IPS-NIHi7 (cell line): Measurements from ENCODE around the gene TATDN2.
"Not testable (repeated sequence)": the region's sequence is repeated elsewhere in the genome, so short reads cannot be mapped to it uniquely, and the experiment has no call there.

Source experiments
- DNase-seq: peaks from one replicate; pipeline ENCODE4 v3.0.0; 2012; ENCODE audit warnings: mixed read lengths; ENCODE audit errors: extremely low spot score

Gene TATDN2

DNA sequence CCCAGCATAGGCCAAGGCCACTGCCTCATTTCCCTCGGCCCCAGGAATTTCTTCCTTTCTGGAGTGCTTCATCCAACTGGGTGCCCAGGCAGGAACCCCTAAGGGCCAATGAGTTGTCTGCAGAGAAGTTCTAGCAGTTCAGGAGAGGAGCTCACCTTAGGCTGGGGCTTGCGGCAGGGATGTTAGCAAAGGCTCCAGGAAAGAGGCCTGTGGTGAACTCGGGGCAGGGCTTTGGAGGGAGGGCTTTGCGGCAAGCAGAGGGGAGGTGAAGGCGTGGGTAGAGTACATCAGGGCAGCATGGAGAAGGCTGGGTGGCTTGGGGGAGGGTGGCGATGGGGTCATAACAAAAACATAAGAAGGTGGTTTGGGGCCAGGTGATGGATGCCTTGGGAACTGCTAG lies 43.4 kb downstream of the TATDN2 start:
- no peak for DNase-seq

DNA sequence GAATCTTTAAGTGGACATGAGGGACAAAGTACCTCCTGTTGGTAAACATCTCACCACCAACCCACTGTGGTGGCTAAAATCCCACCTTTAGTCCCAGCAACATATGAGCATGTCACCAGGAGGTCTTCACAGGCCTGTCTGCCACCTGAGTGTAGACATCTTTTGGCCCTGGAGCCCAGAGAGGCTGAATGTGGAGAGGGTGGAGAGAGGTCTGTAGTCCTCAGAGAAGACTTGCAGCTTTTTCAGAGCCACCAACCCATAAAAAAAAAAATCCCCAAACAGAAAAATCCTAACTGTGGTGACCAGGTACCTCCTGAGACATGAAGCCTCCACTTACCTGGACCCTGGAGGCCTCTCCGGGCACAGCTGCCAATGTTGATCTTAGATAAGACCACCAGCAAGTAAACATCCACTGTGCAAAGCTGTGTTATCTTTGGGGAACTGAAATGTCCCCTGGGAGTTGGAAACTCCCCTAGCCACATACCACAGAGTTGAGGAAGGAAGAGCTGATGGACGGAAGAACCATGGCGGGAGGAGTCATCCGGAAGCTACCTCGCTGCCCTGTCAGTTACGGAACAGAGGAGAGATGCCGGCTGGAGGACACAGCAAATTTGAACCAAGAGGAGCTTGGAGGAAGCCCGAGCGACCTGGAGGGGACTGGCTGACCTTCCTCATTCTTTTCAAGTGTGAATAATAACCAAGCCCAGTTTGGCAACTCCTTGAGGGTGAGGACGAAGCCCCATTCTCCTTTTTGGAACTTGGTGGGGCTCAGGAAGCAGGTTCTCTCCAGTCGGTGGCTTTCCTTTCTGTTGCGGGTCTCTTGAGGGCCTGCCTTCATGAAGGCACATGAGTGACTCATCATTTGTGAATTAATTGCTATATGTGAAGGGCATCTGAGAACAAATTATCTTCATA lies 44.5 kb downstream of the TATDN2 start, which contains the start of gene GHRL:
TSS of gene GHRL (minus strand) at position 443 of the 915 bp plus-strand sequence. CDS start 2,767 bp downstream, outside the sequence.
- DNase-seq: no peak

DNA sequence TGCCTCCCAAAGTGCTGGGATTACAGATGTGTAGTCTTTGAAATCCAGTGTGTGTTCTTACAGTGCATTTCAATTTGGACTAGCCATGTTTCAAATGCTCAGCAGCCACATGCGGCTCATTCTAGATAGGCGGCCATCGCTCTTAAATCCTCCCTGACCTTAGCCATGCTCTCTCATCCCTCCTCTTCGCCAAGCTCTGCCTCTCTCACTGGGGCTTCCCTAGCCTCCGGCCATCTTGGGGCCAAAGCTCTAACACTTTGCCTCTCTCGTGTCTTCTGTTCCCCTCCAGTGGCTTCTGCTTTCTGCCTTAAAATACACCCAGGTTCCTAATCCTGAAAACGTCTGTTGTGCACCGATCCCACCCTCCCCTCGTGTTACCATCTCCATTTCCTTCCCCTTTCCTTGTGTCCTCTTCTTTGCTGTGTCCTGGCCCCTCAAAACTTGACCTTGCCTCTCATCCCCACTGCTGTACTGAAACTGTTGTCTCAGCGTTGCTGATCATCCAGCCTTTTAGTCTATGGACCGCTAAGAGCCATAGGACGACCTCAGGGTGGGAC lies 45.8 kb downstream of the TATDN2 start:
- DNase-seq: no peak

DNA sequence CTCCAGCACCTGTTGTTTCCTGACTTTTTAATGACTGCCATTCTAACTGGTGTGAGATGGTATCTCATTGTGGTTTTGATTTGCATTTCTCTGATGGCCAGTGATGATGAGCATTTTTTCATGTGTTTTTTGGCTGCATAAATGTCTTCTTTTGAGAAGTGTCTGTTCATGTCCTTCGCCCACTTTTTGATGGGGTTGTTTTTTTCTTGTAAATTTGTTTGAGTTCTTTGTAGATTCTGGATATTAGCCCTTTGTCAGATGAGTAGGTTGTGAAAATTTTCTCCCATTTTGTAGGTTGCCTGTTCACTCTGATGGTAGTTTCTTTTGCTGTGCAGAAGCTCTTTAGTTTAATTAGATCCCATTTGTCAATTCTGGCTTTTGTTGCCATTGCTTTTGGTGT lies 49.8 kb downstream of the TATDN2 start:
- DNase-seq: not testable (repeated sequence)

DNA sequence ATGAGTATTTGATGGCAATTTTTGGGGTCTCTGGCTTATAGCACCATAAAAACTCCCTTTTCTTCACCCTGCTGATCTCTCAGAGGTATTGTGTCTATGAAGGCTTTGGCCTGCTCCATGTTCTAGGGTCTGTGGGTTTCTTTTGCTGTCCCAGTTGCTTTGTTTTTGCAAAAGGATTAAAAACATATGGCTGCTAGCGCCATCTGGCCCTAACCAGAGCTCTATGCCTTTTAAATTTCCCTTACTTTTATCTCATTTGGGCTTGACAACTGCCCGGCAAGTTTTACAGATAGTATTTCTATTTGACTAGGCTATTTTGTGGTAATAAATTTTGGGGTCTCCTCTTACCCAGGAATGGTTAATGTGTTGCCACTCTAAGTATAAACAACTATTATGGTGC lies 50.9 kb downstream of the TATDN2 start:
- DNase-seq: no peak

DNA sequence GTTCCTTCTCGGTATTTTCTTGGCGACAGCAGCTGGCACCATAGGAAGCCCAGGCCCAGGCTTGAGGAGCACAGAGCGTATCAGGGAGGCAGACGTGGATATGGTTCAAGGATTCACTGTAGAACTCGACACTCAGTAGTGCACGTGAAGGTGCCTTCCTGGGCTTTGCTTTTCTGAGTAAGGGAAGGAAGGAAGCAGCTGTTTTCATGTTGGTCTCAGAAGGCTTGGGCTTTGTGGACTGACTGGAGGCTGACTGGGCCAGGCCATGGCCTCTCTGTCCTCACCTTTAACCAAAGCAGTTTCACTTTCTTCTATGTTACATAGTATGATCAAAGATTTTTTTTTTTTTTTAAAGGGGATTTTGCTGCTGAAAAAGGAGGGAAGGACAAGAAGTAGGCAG lies 51.4 kb downstream of the TATDN2 start:
- DNase-seq: no peak

DNA sequence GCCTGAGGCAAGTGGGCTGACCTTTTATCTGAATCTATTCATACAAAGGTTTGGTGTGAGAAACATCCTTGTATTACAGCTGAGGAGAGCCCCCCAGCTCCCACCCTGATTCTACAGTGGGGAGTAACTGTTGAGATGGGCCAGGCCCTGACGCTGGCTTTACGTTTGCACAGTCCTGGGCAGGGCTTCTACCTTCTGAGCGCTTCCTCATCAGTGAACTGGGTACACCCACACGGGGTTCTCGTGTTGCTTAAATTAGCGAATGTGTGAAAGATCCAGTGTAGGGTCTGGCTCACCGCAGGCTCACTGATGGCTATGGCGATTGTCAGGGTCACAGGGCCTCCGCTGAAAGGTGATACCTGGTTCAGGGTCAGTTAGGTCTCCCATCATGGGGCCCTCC lies 51.8 kb downstream of the TATDN2 start:
- no peak for DNase-seq

DNA sequence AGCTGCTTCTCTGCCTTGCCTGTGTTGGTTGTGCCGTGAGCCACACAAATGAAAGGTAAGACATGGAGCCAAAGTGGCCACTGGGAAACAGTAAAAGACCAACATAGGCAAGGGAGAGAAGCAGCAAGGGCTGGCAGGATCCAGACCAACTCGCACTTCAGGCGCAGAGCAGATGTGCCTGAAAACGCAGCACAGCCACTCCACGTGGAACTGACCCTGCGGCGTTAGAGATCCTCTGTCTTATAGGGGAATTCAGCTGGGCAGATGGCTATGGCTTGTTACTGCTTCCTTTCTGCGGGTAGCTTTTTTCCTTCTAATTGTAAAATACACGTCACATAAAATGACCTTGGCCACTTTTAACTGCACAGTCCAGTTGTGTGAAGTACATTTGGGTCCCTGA lies 54.8 kb downstream of the TATDN2 start:
- DNase-seq: no peak

DNA sequence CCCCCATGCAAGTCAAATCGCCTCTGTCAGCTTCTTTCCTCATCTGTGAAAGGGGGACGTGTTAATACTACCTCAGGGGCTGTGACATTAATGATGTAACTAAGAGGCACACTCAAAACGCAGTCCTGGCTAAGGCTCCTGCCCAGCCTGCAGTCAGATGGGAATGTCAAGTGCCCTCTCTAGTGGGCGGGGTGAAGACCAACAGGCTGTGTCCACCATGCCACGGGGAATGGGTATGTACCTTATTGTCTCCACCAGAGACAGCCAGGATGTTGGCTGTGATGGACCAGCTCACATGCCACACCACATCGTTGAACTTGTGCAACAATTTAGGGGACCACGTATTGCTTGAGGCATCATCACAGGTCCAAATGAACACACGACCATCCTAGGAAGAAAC lies 55.5 kb downstream of the TATDN2 start:
- no peak for DNase-seq

DNA sequence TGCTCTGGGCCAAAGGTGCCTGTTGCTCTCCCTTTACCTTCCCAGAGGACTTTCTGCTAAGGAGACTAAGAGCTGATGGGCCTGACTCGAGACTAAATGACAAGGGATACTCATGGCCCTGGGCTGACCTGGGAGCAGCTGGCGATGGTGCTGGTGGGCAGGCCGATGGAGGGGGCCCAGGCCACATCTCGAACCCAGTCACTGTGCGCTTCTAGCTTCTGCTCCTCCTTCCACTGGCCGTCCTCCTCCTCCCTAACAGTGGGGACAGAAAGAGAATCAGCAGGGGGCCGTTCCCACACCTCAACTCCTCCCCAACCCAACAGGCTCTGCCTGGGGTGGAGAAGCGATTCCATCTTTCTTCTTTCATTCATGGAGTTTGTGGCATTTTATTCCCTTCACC lies 56.6 kb downstream of the TATDN2 start:
- no peak for DNase-seq

DNA sequence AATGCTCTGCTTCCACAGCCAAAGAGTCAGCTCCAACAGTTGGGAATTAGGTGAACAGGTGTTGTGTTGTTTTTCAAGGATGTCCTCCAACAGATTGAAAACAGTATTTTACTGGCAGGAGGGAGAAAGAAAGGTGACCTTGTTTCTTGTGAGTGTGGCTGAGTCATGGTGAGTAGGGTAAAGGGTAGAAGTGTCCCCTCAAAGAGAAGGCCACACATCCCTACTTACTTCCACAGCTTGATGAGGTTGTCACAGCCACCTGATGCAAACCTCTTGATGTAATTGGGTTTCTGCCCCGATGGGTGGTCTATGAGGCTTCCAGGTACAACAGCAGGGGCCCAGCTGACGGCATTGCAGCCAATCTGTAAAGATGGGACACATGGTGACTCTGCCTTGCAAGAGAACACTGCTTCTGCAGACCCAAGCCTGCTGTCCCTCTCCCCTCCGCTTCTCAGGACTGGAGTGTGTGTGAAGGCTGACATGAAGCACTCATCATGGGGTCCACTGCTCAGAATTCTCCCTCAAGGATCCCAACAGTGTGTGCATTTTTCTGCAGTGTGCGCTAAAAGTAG lies 57.2 kb downstream of the TATDN2 start:
- DNase-seq: no peak

DNA sequence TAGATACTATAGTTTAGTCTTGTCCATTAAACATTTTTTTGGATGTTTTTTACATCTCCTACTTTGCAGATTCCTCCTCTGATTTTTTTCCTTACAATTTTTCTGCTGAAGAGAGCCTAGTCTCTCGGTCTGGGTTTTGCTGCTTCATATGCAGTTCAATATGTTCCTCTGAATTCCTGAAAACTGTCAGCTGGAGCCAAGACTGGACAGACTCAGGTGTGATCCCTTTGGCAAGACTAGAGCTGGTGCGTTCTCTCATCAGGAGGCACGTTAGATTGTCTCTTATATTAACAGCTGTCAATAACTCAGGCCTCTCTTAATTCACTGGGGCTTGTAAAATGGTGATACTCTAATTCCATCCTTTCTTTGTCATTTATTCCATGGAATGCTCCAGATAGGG lies 57.9 kb downstream of the TATDN2 start:
- no peak for DNase-seq

DNA sequence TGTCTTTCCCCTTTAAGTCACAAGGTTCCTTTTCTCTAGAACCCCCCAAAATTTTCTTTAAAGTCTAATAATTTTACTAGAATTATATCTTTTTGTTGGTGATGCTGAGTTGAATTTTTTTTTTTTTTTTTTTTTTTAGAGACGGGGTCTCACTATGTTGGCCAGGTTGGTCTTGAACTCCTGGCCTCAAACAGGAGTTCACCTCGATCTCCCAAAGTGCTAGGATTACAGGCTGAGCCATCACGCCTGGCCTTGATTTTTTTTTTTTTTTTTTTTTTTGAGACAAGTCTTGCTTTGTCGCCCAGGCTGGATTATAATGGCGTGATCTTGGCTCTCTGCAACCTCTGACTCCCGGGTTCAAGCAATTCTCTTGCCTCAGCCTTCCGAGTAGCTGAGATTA lies 60.4 kb downstream of the TATDN2 start:
- DNase-seq: no peak

DNA sequence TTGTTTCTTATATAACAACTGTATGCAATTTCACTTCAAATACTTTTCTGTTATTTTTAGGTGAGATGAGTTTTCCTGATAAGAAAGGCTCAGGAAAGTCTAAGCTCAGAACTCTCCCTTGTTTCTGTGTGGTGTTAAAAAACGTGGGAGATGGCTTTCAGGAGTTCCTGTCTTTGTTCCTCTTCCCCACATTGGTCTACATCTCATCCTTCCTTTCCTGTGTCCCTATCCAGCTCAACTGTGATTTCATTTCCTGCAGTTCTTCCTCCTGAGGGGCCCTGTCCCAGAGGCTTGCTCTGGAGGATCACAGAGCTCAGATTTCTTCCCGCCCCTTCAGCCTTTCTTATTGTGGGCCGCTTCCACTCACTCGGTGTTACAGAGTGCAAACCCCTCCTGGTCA lies 61.5 kb downstream of the TATDN2 start:
- DNase-seq: no peak

DNA sequence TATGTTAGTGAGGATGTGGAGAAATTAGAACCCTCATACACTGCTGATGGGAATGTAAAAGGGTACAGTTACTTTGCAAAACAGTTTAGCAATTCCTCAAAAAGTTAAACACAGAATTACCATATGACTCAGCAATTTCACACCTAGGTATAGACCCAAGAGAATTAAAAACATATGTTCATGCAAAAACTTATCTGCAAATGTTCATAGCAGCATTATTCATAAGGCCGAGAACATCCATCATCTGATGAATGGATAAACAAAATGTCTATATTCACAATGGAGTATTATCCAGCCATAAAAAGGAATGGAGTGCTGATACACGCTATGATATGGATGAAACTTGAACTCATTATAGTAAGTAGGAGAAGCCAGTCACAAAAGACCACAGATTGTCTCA lies 62.3 kb downstream of the TATDN2 start:
- DNase-seq: no peak

DNA sequence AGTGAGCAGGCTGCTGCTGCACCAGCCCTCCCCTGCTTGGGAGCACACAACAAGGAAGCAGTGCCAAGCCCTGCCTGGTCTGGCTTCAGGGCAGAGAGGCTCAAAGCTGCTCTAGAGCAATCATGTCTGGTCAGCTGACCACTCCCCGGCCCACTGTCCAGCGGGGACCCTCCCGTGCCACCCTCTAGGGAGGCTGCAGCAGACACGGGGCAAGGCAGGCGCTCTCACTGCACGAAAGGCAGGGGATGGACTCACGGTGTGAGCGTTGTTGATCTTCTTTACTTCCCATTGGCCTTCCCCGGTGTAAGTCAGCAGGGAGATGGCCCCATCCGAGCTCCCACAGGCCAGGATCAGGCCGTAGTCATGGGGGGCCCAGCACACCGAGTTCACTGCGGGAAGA lies 63.5 kb downstream of the TATDN2 start:
- DNase-seq: no peak

DNA sequence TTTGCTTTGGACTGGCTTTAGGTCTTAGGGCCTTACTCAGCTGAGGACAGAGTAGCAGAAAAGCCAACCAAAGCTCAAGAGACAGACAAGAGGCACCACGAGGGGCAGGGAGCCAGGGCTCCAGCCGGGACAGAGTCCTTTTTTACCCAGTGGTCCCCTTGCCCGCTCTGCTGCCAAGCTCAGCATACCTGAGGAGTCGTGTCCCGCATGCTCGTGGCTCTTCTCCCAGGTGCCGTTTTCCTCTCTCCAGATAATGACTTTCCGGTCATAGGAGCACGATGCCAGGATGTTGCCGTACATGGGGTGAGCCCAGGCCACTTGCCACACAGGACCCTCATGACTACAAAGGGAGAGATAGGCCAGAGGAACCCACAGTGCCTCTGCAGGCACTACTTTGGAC lies 64.1 kb downstream of the TATDN2 start:
- no peak for DNase-seq

DNA sequence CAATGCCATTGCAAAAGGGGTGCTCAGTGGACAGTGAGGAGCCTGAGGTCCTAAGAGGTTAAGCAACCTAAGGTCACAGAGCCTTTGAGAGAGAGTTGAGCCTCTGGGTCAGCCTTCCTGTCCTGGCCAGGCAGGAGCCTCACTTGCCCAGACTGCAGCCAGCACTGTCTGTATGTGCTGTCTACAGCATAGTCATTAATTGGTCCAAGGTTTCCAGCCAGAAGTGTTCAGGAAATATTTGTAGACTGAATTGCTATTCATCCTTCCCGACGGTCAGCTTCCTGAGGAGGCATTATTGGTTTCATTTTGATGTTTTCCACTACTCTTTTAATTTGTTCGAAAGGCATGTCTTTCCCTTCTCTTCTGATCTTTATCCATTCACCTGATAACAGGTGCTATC lies 64.6 kb downstream of the TATDN2 start:
- no peak for DNase-seq

DNA sequence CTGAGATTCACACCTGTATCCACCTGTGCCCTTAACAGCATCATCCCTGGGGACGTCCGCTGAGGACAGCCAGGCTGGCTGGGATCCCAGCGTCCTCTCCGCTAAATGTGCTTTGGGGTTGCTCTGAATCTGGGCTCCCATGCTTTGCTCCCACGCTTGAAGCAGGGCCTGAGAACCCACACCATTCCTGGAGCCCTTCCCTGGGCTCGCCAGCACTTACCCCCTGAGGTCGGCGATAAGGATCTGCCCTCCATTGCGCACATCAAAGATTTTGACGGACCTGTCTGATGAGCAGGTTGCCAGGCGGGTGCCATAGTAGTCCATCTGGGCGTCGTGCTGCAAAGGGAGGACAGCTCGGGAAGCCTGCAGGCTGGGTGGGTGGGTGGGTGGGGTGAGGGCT lies 66.8 kb downstream of the TATDN2 start:
- DNase-seq: no peak

DNA sequence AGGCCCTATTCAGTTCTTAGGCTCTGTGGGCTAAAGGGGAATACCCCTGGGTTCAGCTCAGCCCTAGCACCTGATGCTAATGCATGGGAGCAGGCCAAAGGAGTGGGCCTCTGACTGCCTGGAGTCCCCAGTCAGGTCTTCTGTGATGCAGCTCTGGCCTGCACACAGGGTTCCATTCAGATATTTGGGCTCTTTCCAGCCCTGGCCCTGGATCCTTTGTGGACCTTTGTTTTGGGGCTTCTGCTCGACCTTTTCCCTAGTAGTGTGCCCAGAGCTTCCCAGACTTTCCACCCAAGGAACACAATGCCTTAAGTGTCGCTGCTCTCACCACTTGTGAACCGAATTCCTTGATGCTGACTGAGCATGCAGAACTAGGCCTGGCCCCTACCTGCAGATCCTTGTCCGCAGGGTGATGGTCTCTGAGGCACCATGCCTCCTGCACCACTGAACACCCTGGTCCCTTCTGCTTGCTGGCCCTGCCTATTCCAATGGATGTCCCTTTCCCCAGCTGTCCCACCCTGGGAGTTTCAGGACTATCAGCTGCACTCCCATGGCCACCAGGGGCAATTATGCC lies 67.6 kb downstream of the TATDN2 start:
- DNase-seq: no peak

DNA sequence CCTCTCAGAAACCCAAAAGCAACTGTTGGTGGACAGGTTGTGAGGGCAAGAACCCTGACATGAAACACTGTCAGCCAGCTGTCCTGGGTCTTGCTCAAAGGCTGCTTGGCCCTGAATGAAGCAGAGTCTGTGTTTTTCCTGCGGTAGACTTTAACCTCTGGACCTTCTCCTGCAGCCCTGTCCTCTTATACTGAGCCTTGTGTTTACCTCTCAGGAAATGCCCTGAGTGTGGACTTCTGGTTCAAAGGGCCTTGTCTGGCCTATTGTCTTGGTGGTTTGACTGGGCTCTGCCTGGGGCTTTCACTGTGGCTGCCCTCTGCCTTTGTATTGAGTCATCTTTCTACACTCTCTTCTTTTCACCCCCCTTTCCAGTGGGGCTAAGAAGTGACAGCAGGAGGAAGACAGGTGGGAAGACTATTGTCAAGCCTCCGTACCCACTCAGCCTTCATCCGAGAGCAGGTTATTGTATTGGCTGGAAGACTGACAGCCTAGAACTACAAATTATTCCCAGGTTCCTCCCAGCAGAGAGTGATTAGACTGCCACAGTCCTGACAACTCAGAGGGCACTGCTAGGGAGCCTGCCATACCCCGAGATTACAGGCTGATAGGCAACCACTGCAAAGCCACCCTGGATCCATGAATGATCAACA lies 69.2 kb downstream of the TATDN2 start:
- no peak for DNase-seq

DNA sequence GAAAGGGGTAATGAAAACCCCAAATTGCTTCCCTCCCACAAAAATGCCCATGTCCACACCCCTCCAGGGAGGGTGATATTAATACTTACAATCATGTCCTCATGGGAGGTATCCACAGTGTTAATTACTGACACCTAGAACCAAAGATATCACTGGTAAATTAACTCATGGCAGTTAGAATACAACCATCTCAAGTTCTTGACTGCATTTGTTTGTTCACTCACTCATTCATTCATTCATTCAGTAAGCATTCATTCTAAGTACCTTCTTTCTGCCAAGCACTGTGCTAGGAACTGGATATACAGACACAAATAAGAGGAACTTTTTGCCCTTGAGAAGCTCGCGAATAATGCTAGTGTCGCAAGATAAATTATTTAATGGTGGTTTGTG lies 69.7 kb downstream of the TATDN2 start:
- no peak for DNase-seq
